Measurements from ENCODE around the gene SEMA5A.

DNA sequence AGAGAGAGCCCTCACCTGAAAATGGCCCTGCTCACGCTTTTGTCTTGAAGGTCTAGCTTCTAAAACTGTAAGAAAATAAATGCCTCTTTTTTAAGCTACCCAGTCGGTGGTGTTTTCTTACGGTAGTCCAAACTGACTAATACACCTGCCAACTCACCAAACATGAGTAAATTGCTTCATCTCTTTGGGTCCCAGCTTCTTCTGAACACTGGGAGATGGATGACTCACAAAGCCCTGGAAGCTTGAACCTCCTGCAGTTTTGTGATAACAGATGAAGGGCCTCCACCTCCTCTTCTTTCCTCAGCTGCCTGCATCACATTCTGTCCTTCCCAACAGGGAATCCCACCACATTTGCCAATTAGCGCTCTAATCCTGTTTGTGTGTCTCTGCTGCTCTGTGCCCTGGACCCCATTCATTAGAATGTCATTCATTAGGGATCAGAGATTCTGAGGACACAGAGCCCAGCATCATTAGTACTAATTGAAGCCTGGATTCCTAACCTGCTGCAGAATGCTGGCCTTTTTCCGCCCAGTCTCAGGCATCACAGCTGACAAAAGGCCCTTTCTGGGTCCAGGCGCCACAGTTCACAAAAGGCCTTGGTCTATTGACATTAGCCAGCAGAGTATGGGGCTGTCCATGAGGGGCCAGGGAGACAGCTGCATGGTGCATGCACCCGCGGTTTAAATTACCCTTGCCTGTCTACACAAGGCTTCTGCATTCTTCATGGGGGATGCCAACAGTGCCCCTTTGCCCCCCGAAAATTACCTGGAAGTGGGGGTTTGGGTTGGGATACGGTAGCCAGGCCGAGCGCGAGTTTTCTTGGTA, 349.3 kb downstream of the SEMA5A start:
- TF ChIP-seq, protein P1, sequence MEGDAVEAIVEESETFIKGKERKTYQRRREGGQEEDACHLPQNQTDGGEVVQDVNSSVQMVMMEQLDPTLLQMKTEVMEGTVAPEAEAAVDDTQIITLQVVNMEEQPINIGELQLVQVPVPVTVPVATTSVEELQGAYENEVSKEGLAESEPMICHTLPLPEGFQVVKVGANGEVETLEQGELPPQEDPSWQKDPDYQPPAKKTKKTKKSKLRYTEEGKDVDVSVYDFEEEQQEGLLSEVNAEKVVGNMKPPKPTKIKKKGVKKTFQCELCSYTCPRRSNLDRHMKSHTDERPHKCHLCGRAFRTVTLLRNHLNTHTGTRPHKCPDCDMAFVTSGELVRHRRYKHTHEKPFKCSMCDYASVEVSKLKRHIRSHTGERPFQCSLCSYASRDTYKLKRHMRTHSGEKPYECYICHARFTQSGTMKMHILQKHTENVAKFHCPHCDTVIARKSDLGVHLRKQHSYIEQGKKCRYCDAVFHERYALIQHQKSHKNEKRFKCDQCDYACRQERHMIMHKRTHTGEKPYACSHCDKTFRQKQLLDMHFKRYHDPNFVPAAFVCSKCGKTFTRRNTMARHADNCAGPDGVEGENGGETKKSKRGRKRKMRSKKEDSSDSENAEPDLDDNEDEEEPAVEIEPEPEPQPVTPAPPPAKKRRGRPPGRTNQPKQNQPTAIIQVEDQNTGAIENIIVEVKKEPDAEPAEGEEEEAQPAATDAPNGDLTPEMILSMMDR (IDR thresholded peaks at IDR 0.05; ENCODE audit: insufficient read depth, low read length): no peak
- TF ChIP-seq, protein P2, sequence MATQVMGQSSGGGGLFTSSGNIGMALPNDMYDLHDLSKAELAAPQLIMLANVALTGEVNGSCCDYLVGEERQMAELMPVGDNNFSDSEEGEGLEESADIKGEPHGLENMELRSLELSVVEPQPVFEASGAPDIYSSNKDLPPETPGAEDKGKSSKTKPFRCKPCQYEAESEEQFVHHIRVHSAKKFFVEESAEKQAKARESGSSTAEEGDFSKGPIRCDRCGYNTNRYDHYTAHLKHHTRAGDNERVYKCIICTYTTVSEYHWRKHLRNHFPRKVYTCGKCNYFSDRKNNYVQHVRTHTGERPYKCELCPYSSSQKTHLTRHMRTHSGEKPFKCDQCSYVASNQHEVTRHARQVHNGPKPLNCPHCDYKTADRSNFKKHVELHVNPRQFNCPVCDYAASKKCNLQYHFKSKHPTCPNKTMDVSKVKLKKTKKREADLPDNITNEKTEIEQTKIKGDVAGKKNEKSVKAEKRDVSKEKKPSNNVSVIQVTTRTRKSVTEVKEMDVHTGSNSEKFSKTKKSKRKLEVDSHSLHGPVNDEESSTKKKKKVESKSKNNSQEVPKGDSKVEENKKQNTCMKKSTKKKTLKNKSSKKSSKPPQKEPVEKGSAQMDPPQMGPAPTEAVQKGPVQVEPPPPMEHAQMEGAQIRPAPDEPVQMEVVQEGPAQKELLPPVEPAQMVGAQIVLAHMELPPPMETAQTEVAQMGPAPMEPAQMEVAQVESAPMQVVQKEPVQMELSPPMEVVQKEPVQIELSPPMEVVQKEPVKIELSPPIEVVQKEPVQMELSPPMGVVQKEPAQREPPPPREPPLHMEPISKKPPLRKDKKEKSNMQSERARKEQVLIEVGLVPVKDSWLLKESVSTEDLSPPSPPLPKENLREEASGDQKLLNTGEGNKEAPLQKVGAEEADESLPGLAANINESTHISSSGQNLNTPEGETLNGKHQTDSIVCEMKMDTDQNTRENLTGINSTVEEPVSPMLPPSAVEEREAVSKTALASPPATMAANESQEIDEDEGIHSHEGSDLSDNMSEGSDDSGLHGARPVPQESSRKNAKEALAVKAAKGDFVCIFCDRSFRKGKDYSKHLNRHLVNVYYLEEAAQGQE (IDR thresholded peaks at IDR 0.05; ENCODE audit: insufficient replicate concordance, low read depth): no peak
- no peak for TF ChIP-seq GABPA (IDR thresholded peaks at IDR 0.05; ENCODE audit: low read depth)
